IMR-90 (cell line): ENCODE results near the gene ARHGDIA. TPM values are rescaled to one million over a fixed set of nuclear protein-coding genes. Genes with fewer than 3 reads are reported as not detected.

ENCODE experiments used
- ATAC-seq: fragments of 200-7000 bp; cut with Tn5 transposase; 2 replicates; pipeline ENCODE4 v1.9.1; 2020; ENCODE audit warnings: low read depth, mild to moderate bottlenecking, moderate library complexity
- BruUV-seq: library from RNA; stranded (reverse); fragments of 400-500 nt; replicated peaks from 2 replicates; lab custom pipeline; 2021; lab: Mats Ljungman, UMichigan
- CTCF ChIA-PET: fragments of 300-600 bp; formaldehyde crosslinking; extraction: SDS; loops from one replicate; lab custom pipeline; 2021; ENCODE audit warnings: antibody characterized with exemption; lab: Yijun Ruan, JAX
- POLR2A ChIA-PET: fragments of 300-600 bp; sonication (Branson Sonifier 250); formaldehyde crosslinking; loops from one replicate; lab custom pipeline; 2022; ENCODE audit warnings: antibody characterized with exemption; ENCODE audit not compliant: unreplicated experiment; lab: Charles Lee
- DNase-seq: peaks from one replicate; pipeline ENCODE4 v3.0.0; 2013
- H2AFZ ChIP-seq: replicated peaks from 2 replicates; pipeline ENCODE3; 2013; ENCODE audit warnings: low read length, mild to moderate bottlenecking; ENCODE audit not compliant: poor library complexity
- H2AK5ac ChIP-seq: 2 replicates; pipeline ENCODE4 v1.6.1; 2013; ENCODE audit warnings: low read depth, low read length, inconsistent platforms
- H2AK9ac ChIP-seq: replicated peaks from 2 replicates; pipeline ENCODE3; 2013; ENCODE audit warnings: mild to moderate bottlenecking, low read depth, low read length, moderate library complexity; ENCODE audit not compliant: poor library complexity
- H2BK120ac ChIP-seq: 2 replicates; pipeline ENCODE4 v1.6.1; 2013; ENCODE audit warnings: low read depth, low read length, inconsistent platforms
- H2BK15ac ChIP-seq: 3 replicates; pipeline ENCODE4 v1.6.1; 2013; ENCODE audit warnings: low read depth, low read length, inconsistent platforms
- H2BK20ac ChIP-seq: 2 replicates; pipeline ENCODE4 v1.6.1; 2013; ENCODE audit warnings: low read depth, mild to moderate bottlenecking, inconsistent platforms, low read length, moderate library complexity
- H2BK5ac ChIP-seq: 2 replicates; pipeline ENCODE4 v1.6.1; 2013; ENCODE audit warnings: mild to moderate bottlenecking, low read depth, low read length, inconsistent platforms; ENCODE audit not compliant: poor library complexity, severe bottlenecking
- H3K14ac ChIP-seq: replicated peaks from 2 replicates; pipeline ENCODE4 v1.6.1; 2013; ENCODE audit warnings: low read depth, low read length, inconsistent platforms
- H3K18ac ChIP-seq: 2 replicates; pipeline ENCODE4 v1.6.1; 2013; ENCODE audit warnings: low read depth, low read length, control low read depth
- H3K23ac ChIP-seq: 2 replicates; pipeline ENCODE4 v1.6.1; 2013; ENCODE audit warnings: low read depth, low read length, inconsistent platforms
- H3K27ac ChIP-seq: 2 replicates; pipeline ENCODE4 v1.5.1; 2013; ENCODE audit warnings: mild to moderate bottlenecking, control low read depth, low read length; ENCODE audit not compliant: insufficient read depth
- H3K27me3 ChIP-seq: 2 replicates; pipeline ENCODE4 v1.6.1; 2013; ENCODE audit warnings: low read length; ENCODE audit not compliant: control insufficient read depth, insufficient read depth
- H3K36me3 ChIP-seq: 2 replicates; pipeline ENCODE4 v1.6.1; 2013; ENCODE audit warnings: low read length, mixed read lengths; ENCODE audit not compliant: control insufficient read depth, insufficient read depth
- H3K4ac ChIP-seq: 2 replicates; pipeline ENCODE4 v1.6.1; 2013; ENCODE audit warnings: low read depth, low read length, inconsistent platforms
- H3K4me1 ChIP-seq: 2 replicates; pipeline ENCODE4 v1.6.1; 2013; ENCODE audit warnings: low read length, mixed read lengths; ENCODE audit not compliant: control insufficient read depth, insufficient read depth
- H3K4me2 ChIP-seq: 2 replicates; pipeline ENCODE4 v1.6.1; 2013; ENCODE audit warnings: low read depth, mild to moderate bottlenecking, control low read depth, low read length, moderate library complexity
- H3K4me3 ChIP-seq: 2 replicates; pipeline ENCODE4 v1.5.1; 2013; ENCODE audit warnings: low read depth, mild to moderate bottlenecking, control low read depth, low read length, moderate library complexity; ENCODE audit not compliant: insufficient read depth
- H3K56ac ChIP-seq: 2 replicates; pipeline ENCODE4 v1.6.1; 2013; ENCODE audit warnings: low read length, inconsistent platforms; ENCODE audit not compliant: insufficient read depth; ENCODE audit errors: extremely low read depth
- H3K79me1 ChIP-seq, 2 experiments: 2 replicates each; pipeline ENCODE4 v1.6.1; 2013; ENCODE audit warnings: low read length in 2 of 2, inconsistent platforms in 1 of 2, low read depth in 1 of 2
- H3K9ac ChIP-seq: 2 replicates; pipeline ENCODE4 v1.6.1; 2013; ENCODE audit warnings: low read depth, low read length, control low read depth
- H3K9me1 ChIP-seq: 2 replicates; pipeline ENCODE4 v1.6.1; 2013; ENCODE audit warnings: low read length, inconsistent platforms; ENCODE audit not compliant: insufficient read depth
- H3K9me3 ChIP-seq: 2 replicates; pipeline ENCODE4 v1.6.1; 2013; ENCODE audit warnings: low read length; ENCODE audit not compliant: control insufficient read depth, insufficient read depth
- H4K20me1 ChIP-seq: 2 replicates; pipeline ENCODE4 v1.6.1; 2013; ENCODE audit warnings: low read length, inconsistent platforms; ENCODE audit not compliant: insufficient read depth
- H4K5ac ChIP-seq: 2 replicates; pipeline ENCODE4 v1.6.1; 2013; ENCODE audit warnings: mild to moderate bottlenecking, low read depth, low read length, control low read depth
- H4K8ac ChIP-seq, 2 experiments: 2 replicates each; pipeline ENCODE4 v1.6.1; 2013; ENCODE audit warnings: low read depth in 2 of 2, low read length in 2 of 2, control low read depth in 1 of 2, inconsistent platforms in 1 of 2
- H4K91ac ChIP-seq: 2 replicates; pipeline ENCODE4 v1.6.1; 2013; ENCODE audit warnings: low read depth, low read length, inconsistent platforms; ENCODE audit not compliant: insufficient read depth
- BHLHE40 ChIP-seq: fragments of 150-350 bp; IDR thresholded peaks from 2 replicates; pipeline ENCODE4 v1.6.1; 2016; ENCODE audit warnings: mild to moderate bottlenecking, low read depth, low read length
- CEBPB ChIP-seq: IDR thresholded peaks from 2 replicates; pipeline ENCODE4 v1.6.1; 2012; ENCODE audit warnings: low read depth, low read length, improper control_type of control experiment
- CHD1 ChIP-seq: IDR thresholded peaks from 2 replicates; pipeline ENCODE4 v1.6.1; 2012; ENCODE audit warnings: low read depth, low read length, improper control_type of control experiment
- CTCF ChIP-seq: conservative IDR thresholded peaks from 2 replicates; pipeline ENCODE4 v1.5.1; 2012; ENCODE audit warnings: mild to moderate bottlenecking, low read depth, low read length, improper control_type of control experiment
- ELK1 ChIP-seq: fragments of 150-350 bp; IDR thresholded peaks from 2 replicates; pipeline ENCODE4 v1.6.1; 2016; ENCODE audit warnings: low read depth, mild to moderate bottlenecking, low read length, moderate library complexity, borderline replicate concordance
- FOS ChIP-seq: fragments of 150-350 bp; IDR thresholded peaks from 2 replicates; pipeline ENCODE4 v1.6.1; 2016; ENCODE audit warnings: low read depth, low read length
- MAFK ChIP-seq: IDR thresholded peaks from 2 replicates; pipeline ENCODE4 v1.6.1; 2012; ENCODE audit warnings: low read depth, low read length, improper control_type of control experiment
- MAZ ChIP-seq: IDR thresholded peaks from 2 replicates; pipeline ENCODE4 v1.6.1; 2012; ENCODE audit warnings: low read depth, mild to moderate bottlenecking, low read length, improper control_type of control experiment, moderate library complexity, borderline replicate concordance
- MXI1 ChIP-seq: IDR thresholded peaks from 2 replicates; pipeline ENCODE4 v1.6.1; 2012; ENCODE audit warnings: low read depth, mild to moderate bottlenecking, low read length, moderate library complexity, borderline replicate concordance
- NFE2L2 ChIP-seq: fragments of 150-350 bp; IDR thresholded peaks from 2 replicates; pipeline ENCODE4 v1.6.1; 2016; ENCODE audit warnings: low read depth, mild to moderate bottlenecking, low read length
- RAD21 ChIP-seq: IDR thresholded peaks from 2 replicates; pipeline ENCODE4 v1.6.1; 2012; ENCODE audit warnings: low read length, improper control_type of control experiment
- RCOR1 ChIP-seq: IDR thresholded peaks from 2 replicates; pipeline ENCODE4 v1.6.1; 2012; ENCODE audit warnings: mild to moderate bottlenecking, low read length, improper control_type of control experiment; ENCODE audit not compliant: insufficient replicate concordance
- RFX5 ChIP-seq: IDR thresholded peaks from 2 replicates; pipeline ENCODE4 v1.8.0; 2012; ENCODE audit warnings: low read depth, mild to moderate bottlenecking, low read length, moderate library complexity
- SMC3 ChIP-seq: fragments of 150-350 bp; IDR thresholded peaks from 2 replicates; pipeline ENCODE4 v1.6.1; 2016; ENCODE audit warnings: low read depth, mild to moderate bottlenecking, antibody characterized with exemption, low read length, moderate library complexity
- USF2 ChIP-seq: fragments of 150-350 bp; IDR thresholded peaks from 2 replicates; pipeline ENCODE4 v1.6.1; 2017; ENCODE audit warnings: mild to moderate bottlenecking, antibody characterized with exemption, low read length, low read depth
- WGBS, 2 experiments: methylation state at CpG; one replicate each; pipeline versions ENCODE4 v1.1.5 to v1.1.7; 2013; ENCODE audit warnings: missing lambda C conversion rate in 2 of 2; ENCODE audit not compliant: insufficient read length in 1 of 2; ENCODE audit errors: extremely low coverage in 2 of 2; 5-methylcytosine and 5-hydroxymethylcytosine counted together
- dilution Hi-C: fragments of 300-500 bp; cut with HindIII; formaldehyde crosslinking; loops from one replicate; pipeline ENCODE4 v1.14.3; 2018; ENCODE audit warnings: low sequenced_read_pairs; ENCODE audit not compliant: unreplicated experiment
- in situ Hi-C: fragments of 300-500 bp; cut with MboI; formaldehyde crosslinking; loops from 3 replicates; pipeline ENCODE4 v1.14.3; 2019; ENCODE audit warnings: low sequenced_read_pairs, inconsistent platforms, mixed read lengths
- intact Hi-C: fragments of 100-400 bp; cut with micrococcal nuclease; formaldehyde crosslinking; loops from 2 replicates; pipeline ENCODE4 v1.10.0; 2022
- polyA plus RNA-seq, 3 experiments: library from polyadenylated mRNA; depleted of rRNA; stranded (reverse); fragments of >200 nt; gene quantifications; 2 replicates each; pipeline ENCODE4 v1.2.3, GENCODE V29; 2012; ENCODE audit warnings: low replicate concordance in 1 of 3
- total RNA-seq: library from RNA; depleted of rRNA; stranded (reverse); fragments of >200 nt; gene quantifications from 2 replicates; pipeline ENCODE4 v1.2.3, GENCODE V29; 2012

Gene ARHGDIA
- total and polyA plus RNA-seq, 2 of the 4 experiments (the other 2 are of a cell fraction): 62.7 to 362 TPM

GRCh38 chr17:81895400-81895799 is 24.3 kb upstream of the ARHGDIA start:
- no peak overlapping the region for H3K27ac ChIP-seq
- no peak overlapping the region for H2BK120ac ChIP-seq
- H4K20me1 ChIP-seq: peaks cover 19% of the 10 kb centered on the region
- H3K4ac ChIP-seq: no peak overlapping the region
- TF ChIP-seq NFE2L2 (no peak), FOS (no peak), CHD1 (no peak), MAZ (no peak), SMC3 (no peak), BHLHE40 (no peak), RAD21 (no peak), USF2 (no peak), RFX5 (no peak), ELK1 (no peak), MAFK (no peak), CEBPB (no peak), RCOR1 (no peak), CTCF (no peak), MXI1 (no peak)
- H3K9me1 ChIP-seq: peaks cover 14% of the 10 kb centered on the region; the same call in 1 of the 2 replicates
- no peak overlapping the region for H3K23ac ChIP-seq
- DNase-seq (no peak), ATAC-seq (no peak)
- no peak overlapping the region for H4K8ac ChIP-seq
- no peak overlapping the region for H2BK15ac ChIP-seq
- no peak overlapping the region for H3K4me2 ChIP-seq
- H3K18ac ChIP-seq: no peak overlapping the region
- dilution Hi-C loops (no loop called here), in situ Hi-C loops (no loop called here), intact Hi-C loops (no loop called here)
- H3K27me3 ChIP-seq: no peaks in the 10 kb centered on the region
- H3K14ac ChIP-seq: no peak overlapping the region
- H3K9ac ChIP-seq: no peak overlapping the region
- H3K4me3 ChIP-seq: no peak overlapping the region
- H3K56ac ChIP-seq: no peak overlapping the region
- 98% methylated on average over 6 of the region's 11 CpGs; no CpG with 5 or more reads in 1 of the 2 experiments for WGBS, 2 experiments
- CTCF ChIA-PET: no interaction called here
- POLR2A ChIA-PET: no interaction called here
- no peak overlapping the region for H4K5ac ChIP-seq
- H2AFZ ChIP-seq: no peak overlapping the region
- no peak overlapping the region for H2BK5ac ChIP-seq
- no TSS peak for BruUV-seq
- no peak overlapping the region for H2AK5ac ChIP-seq
- H4K91ac ChIP-seq: no peak overlapping the region
- H3K4me1 ChIP-seq: peaks cover 14% of the 10 kb centered on the region
- no peak overlapping the region for H2AK9ac ChIP-seq
- H3K9me3 ChIP-seq: no peaks in the 10 kb centered on the region
- no peak overlapping the region for H2BK20ac ChIP-seq
- H3K36me3 ChIP-seq: peaks cover 40% of the 10 kb centered on the region
- H3K79me1 ChIP-seq: peaks cover 16 to 58% of the 10 kb centered on the region in 2 experiments
